Liver (tissue), 9 donors: ENCODE results near the gene GM2A. TPM values are rescaled to one million over a fixed set of nuclear protein-coding genes. Genes with fewer than 3 reads are reported as not detected.
A peak's percentile ranks its signal among the peaks of the same experiment; 100 is the strongest.

ENCODE experiments used
- DNase-seq: peaks from one replicate; pipeline ENCODE4 v3.0.0-alpha.2; 2017; ENCODE audit warnings: low spot score
- H3K27ac ChIP-seq, 2 donors: one replicate each; pipeline ENCODE4 v1.7.0; 2013; ENCODE audit warnings: inconsistent platforms in 2 of 2, low read length in 2 of 2, control low read depth in 1 of 2, low read depth in 1 of 2, mild to moderate bottlenecking in 1 of 2
- H3K27me3 ChIP-seq, 4 donors: one replicate each; pipeline versions ENCODE4 v1.6.1 to v1.7.0; 2013; ENCODE audit warnings: low read length in 3 of 4, inconsistent platforms in 1 of 4, mild to moderate bottlenecking in 1 of 4, moderate library complexity in 1 of 4; ENCODE audit not compliant: control insufficient read depth in 4 of 4, insufficient read depth in 4 of 4
- H3K36me3 ChIP-seq, 4 donors: one replicate each; pipeline versions ENCODE4 v1.6.1 to v1.7.0; 2013; ENCODE audit warnings: low read length in 3 of 4, mild to moderate bottlenecking in 3 of 4, low read depth in 1 of 4, moderate library complexity in 1 of 4; ENCODE audit not compliant: control insufficient read depth in 4 of 4, insufficient read depth in 3 of 4
- H3K4me1 ChIP-seq, 4 donors: one replicate each; pipeline versions ENCODE4 v1.6.1 to v1.7.0; 2013; ENCODE audit warnings: low read length in 3 of 4, mild to moderate bottlenecking in 3 of 4, moderate library complexity in 1 of 4; ENCODE audit not compliant: control insufficient read depth in 4 of 4, insufficient read depth in 4 of 4
- H3K4me3 ChIP-seq, 3 donors: one replicate each; pipeline versions ENCODE4 v1.6.1 to v1.7.0; 2013; ENCODE audit warnings: low read length in 3 of 3, control low read depth in 1 of 3, low read depth in 1 of 3, mild to moderate bottlenecking in 1 of 3
- H3K9ac ChIP-seq, 2 donors: one replicate each; pipeline ENCODE4 v1.7.0; 2013; ENCODE audit warnings: low read length in 2 of 2, mild to moderate bottlenecking in 2 of 2, moderate library complexity in 2 of 2, control low read depth in 1 of 2, low read depth in 1 of 2
- H3K9me3 ChIP-seq, 4 donors: one replicate each; pipeline versions ENCODE4 v1.6.1 to v1.7.0; 2013; ENCODE audit warnings: low read length in 3 of 4; ENCODE audit not compliant: control insufficient read depth in 4 of 4
- CTCF ChIP-seq: fragments of 150-350 bp; IDR thresholded peaks from 2 replicates; pipeline ENCODE4 v1.5.1; 2017; ENCODE audit warnings: improper control_type of control experiment, low read depth, low read length; ENCODE audit not compliant: missing input control
- EGR1 ChIP-seq, 2 donors: IDR thresholded peaks; 2 replicates each; pipeline ENCODE4 v1.6.1; 2016 to 2018; ENCODE audit warnings: antibody characterized with exemption in 2 of 2, low read depth in 2 of 2
- FOXA1 ChIP-seq: IDR thresholded peaks from 2 replicates; pipeline ENCODE4 v1.6.1; 2016; ENCODE audit warnings: antibody characterized with exemption
- FOXA2 ChIP-seq: IDR thresholded peaks from 2 replicates; pipeline ENCODE4 v1.6.1; 2016; ENCODE audit warnings: antibody characterized with exemption
- GABPA ChIP-seq, 2 donors: IDR thresholded peaks in 1 of 2; conservative IDR thresholded peaks in 1 of 2; 2 replicates each; pipeline ENCODE4 v1.6.1; 2016; ENCODE audit warnings: antibody characterized with exemption in 2 of 2, mild to moderate bottlenecking in 1 of 2, moderate library complexity in 1 of 2
- HNF4A ChIP-seq, 2 donors: conservative IDR thresholded peaks; 2 replicates each; pipeline ENCODE4 v1.6.1; 2016; ENCODE audit warnings: antibody characterized with exemption in 2 of 2, mild to moderate bottlenecking in 2 of 2
- HNF4G ChIP-seq: IDR thresholded peaks from 2 replicates; pipeline ENCODE4 v1.6.1; 2016; ENCODE audit warnings: antibody characterized with exemption
- JUND ChIP-seq, 2 donors: IDR thresholded peaks; 2 replicates each; pipeline ENCODE4 v1.6.1; 2016; ENCODE audit warnings: antibody characterized with exemption in 2 of 2
- NR2F2 ChIP-seq: IDR thresholded peaks from 2 replicates; pipeline ENCODE4 v1.6.1; 2016; ENCODE audit warnings: antibody characterized with exemption
- RAD21 ChIP-seq, 2 donors: IDR thresholded peaks; 2 replicates each; pipeline ENCODE4 v1.6.1; 2016; ENCODE audit warnings: antibody characterized with exemption in 2 of 2, mild to moderate bottlenecking in 2 of 2
- REST ChIP-seq: IDR thresholded peaks from 2 replicates; pipeline ENCODE4 v1.6.1; 2016; ENCODE audit warnings: antibody characterized with exemption, mild to moderate bottlenecking
- RXRA ChIP-seq, 2 donors: IDR thresholded peaks; 2 replicates each; pipeline ENCODE4 v1.6.1; 2017 to 2018; ENCODE audit warnings: antibody characterized with exemption in 2 of 2, mild to moderate bottlenecking in 1 of 2
- SP1 ChIP-seq: IDR thresholded peaks from 2 replicates; pipeline ENCODE4 v1.6.1; 2018; ENCODE audit warnings: antibody characterized with exemption, mild to moderate bottlenecking
- TAF1 ChIP-seq: conservative IDR thresholded peaks from 2 replicates; pipeline ENCODE4 v1.6.1; 2016; ENCODE audit warnings: antibody characterized with exemption, mild to moderate bottlenecking
- YY1 ChIP-seq: IDR thresholded peaks from 2 replicates; pipeline ENCODE4 v1.6.1; 2016; ENCODE audit warnings: antibody characterized with exemption, mild to moderate bottlenecking
- ZBTB33 ChIP-seq: IDR thresholded peaks from 2 replicates; pipeline ENCODE4 v1.6.1; 2016; ENCODE audit warnings: antibody characterized with exemption
- WGBS: extraction: QIAGEN DNeasy Blood & Tissue Kit; methylation state at CpG from one replicate; pipeline ENCODE4 v1.1.7; 2013; 5-methylcytosine and 5-hydroxymethylcytosine counted together
- polyA plus RNA-seq, 2 donors: library from polyadenylated mRNA; stranded (reverse) in 1 of 2; unstranded in 1 of 2; fragments of 200-250 nt in 1 of 2; fragments of >200 nt in 1 of 2; fragmentation: Nextera tagmentation in 1 of 2; extraction: Ambion mirVana in 1 of 2; gene quantifications; one replicate each; pipeline versions ENCODE4 v1.2.1 to v1.2.3, GENCODE V29; 2013 to 2015
- total RNA-seq, 2 donors: library from RNA; depleted of rRNA; stranded (reverse); fragments of >200 nt; gene quantifications; one replicate each; pipeline ENCODE4 v1.2.3, GENCODE V29; 2014
- TF ChIP-seq, protein P1 (sequence below): IDR thresholded peaks from 2 replicates; pipeline ENCODE4 v1.6.1; 2016; ENCODE audit warnings: antibody characterized with exemption
- TF ChIP-seq, protein P2 (sequence below): IDR thresholded peaks from 2 replicates; pipeline ENCODE4 v1.6.1; 2016; ENCODE audit warnings: antibody characterized with exemption
- donor health status: healthy.
- donor health status: healthy.
- donor health status: healthy.
- donor health status: healthy.
- donor health status: healthy.

GM2A gene
- total and polyA plus RNA-seq, 4 donors: 4.1 to 14.5 (median 10.6) TPM

GRCh38 chr5:151208481-151208914, 44.5 kb upstream of the GM2A start (continued):
- TF ChIP-seq CTCF: no peak

DNA sequence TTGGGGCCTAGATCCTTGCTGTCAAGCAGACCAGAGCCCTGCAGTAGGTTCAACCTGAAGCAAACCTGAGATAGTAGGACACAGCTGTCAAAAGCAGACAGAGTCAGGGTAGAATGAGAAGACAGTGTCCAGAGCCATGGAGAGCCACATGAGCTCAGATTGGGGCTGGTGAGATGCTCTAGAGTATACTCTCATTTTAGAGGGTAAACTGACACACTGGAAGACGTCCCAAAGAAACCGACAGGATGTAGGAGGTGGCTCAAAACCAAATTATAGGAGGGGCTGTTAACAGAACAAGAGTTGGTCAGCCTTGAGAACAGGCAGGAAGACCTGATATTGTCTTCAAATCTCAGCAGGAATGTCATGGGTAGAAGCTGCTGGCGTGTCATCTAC, 40.6 kb upstream of the GM2A start:
- TF ChIP-seq RAD21 (IDR thresholded peaks at IDR 0.05) (no peak), HNF4A (conservative IDR thresholded peaks at IDR 0.05) (no peak), REST (no peak), FOXA1 (no peak), RXRA (IDR thresholded peaks at IDR 0.05) (no peak), GABPA (IDR thresholded peaks at IDR 0.05 in 1 of 2, conservative IDR thresholded peaks at IDR 0.05 in 1 of 2) (no peak), EGR1 (IDR thresholded peaks at IDR 0.05; ENCODE audit: low read depth in 2 of 2) (no peak), TAF1 (no peak), YY1 (no peak), CTCF (no peak), ZBTB33 (no peak), HNF4G (no peak), JUND (IDR thresholded peaks at IDR 0.05) (no peak), SP1 (no peak), FOXA2 (no peak), NR2F2 (no peak)
- TF ChIP-seq, protein P1, sequence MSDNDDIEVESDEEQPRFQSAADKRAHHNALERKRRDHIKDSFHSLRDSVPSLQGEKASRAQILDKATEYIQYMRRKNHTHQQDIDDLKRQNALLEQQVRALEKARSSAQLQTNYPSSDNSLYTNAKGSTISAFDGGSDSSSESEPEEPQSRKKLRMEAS: no peak
- TF ChIP-seq, protein P2, sequence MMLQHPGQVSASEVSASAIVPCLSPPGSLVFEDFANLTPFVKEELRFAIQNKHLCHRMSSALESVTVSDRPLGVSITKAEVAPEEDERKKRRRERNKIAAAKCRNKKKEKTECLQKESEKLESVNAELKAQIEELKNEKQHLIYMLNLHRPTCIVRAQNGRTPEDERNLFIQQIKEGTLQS: no peak
- WGBS: 74% methylated on average over 3 of the region's 3 CpGs
- H3K4me3 ChIP-seq: no peak overlapping the region
- no peaks in the 10 kb centered on the region for H3K27me3 ChIP-seq
- H3K27ac ChIP-seq: peak overlapping the region in 1 of 2 donors; percentile 49
- no peaks in the 10 kb centered on the region for H3K36me3 ChIP-seq
- no peaks in the 10 kb centered on the region for H3K9me3 ChIP-seq
- H3K4me1 ChIP-seq: peaks cover 4 to 16% (median 7%) of the 10 kb centered on the region in 4 donors
- no peak for DNase-seq
- H3K9ac ChIP-seq: no peak overlapping the region
